Gastroesophageal sphincter (tissue), 3 donors: ENCODE results near the gene TADA2B.

Source experiments
- EP300 ChIP-seq: sonication (generic); formaldehyde crosslinking; IDR thresholded peaks from one replicate; pipeline ENCODE4 v1.6.1; 2017; ENCODE audit warnings: antibody characterized with exemption, mild to moderate bottlenecking
- POLR2AphosphoS5 ChIP-seq: sonication (generic); formaldehyde crosslinking; IDR thresholded peaks from one replicate; pipeline ENCODE4 v1.6.1; 2017; ENCODE audit warnings: antibody characterized with exemption
- TF ChIP-seq, protein P1 (sequence below), 4 experiments: fragments of 200-600 bp in 2 of 4; fragments of 450-650 bp in 2 of 4; sonication (generic) in 1 of 4; IDR thresholded peaks; one replicate each; pipeline ENCODE4 v1.5.1; 2017 to 2019; ENCODE audit warnings: antibody characterized with exemption in 4 of 4, mild to moderate bottlenecking in 2 of 4, moderate library complexity in 2 of 4

GRCh38 chr4:7058792-7059191 lies 15.6 kb downstream of the TADA2B start:
- TF ChIP-seq, protein P1, sequence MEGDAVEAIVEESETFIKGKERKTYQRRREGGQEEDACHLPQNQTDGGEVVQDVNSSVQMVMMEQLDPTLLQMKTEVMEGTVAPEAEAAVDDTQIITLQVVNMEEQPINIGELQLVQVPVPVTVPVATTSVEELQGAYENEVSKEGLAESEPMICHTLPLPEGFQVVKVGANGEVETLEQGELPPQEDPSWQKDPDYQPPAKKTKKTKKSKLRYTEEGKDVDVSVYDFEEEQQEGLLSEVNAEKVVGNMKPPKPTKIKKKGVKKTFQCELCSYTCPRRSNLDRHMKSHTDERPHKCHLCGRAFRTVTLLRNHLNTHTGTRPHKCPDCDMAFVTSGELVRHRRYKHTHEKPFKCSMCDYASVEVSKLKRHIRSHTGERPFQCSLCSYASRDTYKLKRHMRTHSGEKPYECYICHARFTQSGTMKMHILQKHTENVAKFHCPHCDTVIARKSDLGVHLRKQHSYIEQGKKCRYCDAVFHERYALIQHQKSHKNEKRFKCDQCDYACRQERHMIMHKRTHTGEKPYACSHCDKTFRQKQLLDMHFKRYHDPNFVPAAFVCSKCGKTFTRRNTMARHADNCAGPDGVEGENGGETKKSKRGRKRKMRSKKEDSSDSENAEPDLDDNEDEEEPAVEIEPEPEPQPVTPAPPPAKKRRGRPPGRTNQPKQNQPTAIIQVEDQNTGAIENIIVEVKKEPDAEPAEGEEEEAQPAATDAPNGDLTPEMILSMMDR (IDR thresholded peaks at IDR 0.05), result no peak
- TF ChIP-seq EP300 (no peak), POLR2AphosphoS5 (no peak)
